ENCODE results near the gene KREMEN2. TPM values are rescaled to one million over a fixed set of nuclear protein-coding genes. Genes with fewer than 3 reads are reported as not detected.
"Not testable (repeated sequence)": the region's sequence is repeated elsewhere in the genome, so short reads cannot be mapped to it uniquely, and the experiment has no call there.

KREMEN2 gene
- total and polyA plus RNA-seq, 2 of the 13 experiments (the other 11 are each of a cell fraction or from before 2014, with no cell fraction given): 0.48 to 1.2 TPM

GRCh38 chr16:2928151-2928550 is 35.9 kb upstream of the KREMEN2 start:
- H3K4me2 ChIP-seq (ENCODE audit: low read depth, low read length); H3K4me3 ChIP-seq (replicated peaks in 1 of 3; ENCODE audit: insufficient read depth in 1 of 3, low read depth in 2 of 3, low read length in 3 of 3); FAIRE-seq; H3K4me1 ChIP-seq (ENCODE audit: insufficient read depth, low read length); H3K79me2 ChIP-seq (ENCODE audit: insufficient read depth, low read length); in situ Hi-C loops (cut with HindIII; ENCODE audit: extremely low pct_ligation_motif_present, low pct_unique_long_range_greater_than_20kb); H3K36me3 ChIP-seq (replicated peaks in 1 of 2; ENCODE audit: control insufficient read depth in 1 of 2, insufficient read depth in 2 of 2, low read length in 2 of 2); H2AFZ ChIP-seq (ENCODE audit: low read length); H3K9me3 ChIP-seq (ENCODE audit: low read length); ATAC-seq; H4K20me1 ChIP-seq (ENCODE audit: insufficient read depth, low read length); DNase-seq (ENCODE audit: low spot score); H3K27ac ChIP-seq (ENCODE audit: extremely low read length, insufficient read depth, low read length); H3K27me3 ChIP-seq (ENCODE audit: control insufficient read depth in 1 of 2, insufficient read depth in 2 of 2, low read length in 2 of 2); H3K9ac ChIP-seq (ENCODE audit: insufficient read depth, low read depth, low read length); BruUV-seq (replicated peaks); intact Hi-C loops (cut with micrococcal nuclease; ENCODE audit: unreplicated experiment); CTCF ChIA-PET (ENCODE audit: low intra/inter-chr PET ratio, low total read pairs); POLR2A ChIA-PET: not testable (repeated sequence)
- 87% methylated on average over 3 of the region's 4 CpGs for WGBS (ENCODE audit: low lambda C conversion rate)

- CTCF ChIA-PET (ENCODE audit: low intra/inter-chr PET ratio, low total read pairs): no interaction called here
- no peak for ATAC-seq
- in situ Hi-C loops (cut with HindIII; ENCODE audit: extremely low pct_ligation_motif_present, low pct_unique_long_range_greater_than_20kb): no loop called here
- TF ChIP-seq ATF4 (CRISPR knock-in tag; IDR thresholded peaks at IDR 0.05) (no peak), ZSCAN22 (CRISPR knock-in tag; IDR thresholded peaks at IDR 0.05) (no peak), PATZ1 (CRISPR knock-in tag; IDR thresholded peaks at IDR 0.05) (no peak), ZNF724P (CRISPR knock-in tag; IDR thresholded peaks at IDR 0.05; ENCODE audit: borderline replicate concordance) (no peak), PAXIP1 (CRISPR knock-in tag; conservative IDR thresholded peaks at IDR 0.05) (no peak), CHD2 (IDR thresholded peaks at IDR 0.05; ENCODE audit: low read depth, low read length) (no peak), ZNF557 (CRISPR knock-in tag; IDR thresholded peaks at IDR 0.05) (no peak), ZKSCAN1 (IDR thresholded peaks at IDR 0.05; ENCODE audit: low read length) (no peak), NBN (conservative IDR thresholded peaks at IDR 0.05) (no peak), ZNF550 (CRISPR knock-in tag; IDR thresholded peaks at IDR 0.05; ENCODE audit: borderline replicate concordance) (no peak), HIC2 (CRISPR knock-in tag; IDR thresholded peaks at IDR 0.05; ENCODE audit: low read depth) (no peak)
Observed at GRCh38 chr16:2928796-2929195, 35.3 kb upstream of the KREMEN2 start.

More at GRCh38 chr16:2928796-2929195, 35.3 kb upstream of the KREMEN2 start:
- Histone ChIP-seq H3K4me2 (ENCODE audit: low read depth, low read length) (no peak overlapping the region), H3K27me3 (ENCODE audit: control insufficient read depth in 1 of 2, insufficient read depth in 2 of 2, low read length in 2 of 2) (no peaks in the 10 kb centered on the region), H3K36me3 (replicated peaks in 1 of 2; ENCODE audit: control insufficient read depth in 1 of 2, insufficient read depth in 2 of 2, low read length in 2 of 2) (peaks cover 6 to 8% of the 10 kb centered on the region in 2 experiments; a peak in 3 of 5 replicates), H3K9ac (ENCODE audit: insufficient read depth, low read depth, low read length) (no peak overlapping the region), H3K9me3 (ENCODE audit: low read length) (no peaks in the 10 kb centered on the region), H3K79me2 (ENCODE audit: insufficient read depth, low read length) (no peaks in the 10 kb centered on the region), H4K20me1 (ENCODE audit: insufficient read depth, low read length) (no peaks in the 10 kb centered on the region), H3K4me3 (replicated peaks in 1 of 3; ENCODE audit: insufficient read depth in 1 of 3, low read depth in 2 of 3, low read length in 3 of 3) (no peak overlapping the region), H2AFZ (ENCODE audit: low read length) (no peak overlapping the region), H3K27ac (ENCODE audit: extremely low read length, insufficient read depth, low read length) (no peak overlapping the region), H3K4me1 (ENCODE audit: insufficient read depth, low read length) (0 out of 2 replicates have a peak, but pooled peaks cover 9% of the 10 kb centered on the region)
- FAIRE-seq (no peak), DNase-seq (ENCODE audit: low spot score) (no peak)
- WGBS (ENCODE audit: low lambda C conversion rate): 92% methylated on average over 7 of the region's 11 CpGs
- POLR2A ChIA-PET: no interaction called here
- no TSS peak for BruUV-seq (replicated peaks)
- intact Hi-C loops (cut with micrococcal nuclease; ENCODE audit: unreplicated experiment): no loop called here

Data from HepG2 (cell line).